ENCODE results near the gene ARHGAP18. TPM values are rescaled to one million over a fixed set of nuclear protein-coding genes. Genes with fewer than 3 reads are reported as not detected.

ARHGAP18 gene
- total and polyA plus RNA-seq, 2 of the 13 experiments (the other 11 are each of a cell fraction or from before 2014, with no cell fraction given): 58.2 to 115 TPM

- no peak for TF ChIP-seq SNAPC4 (CRISPR knock-in tag; IDR thresholded peaks at IDR 0.05)
- no peak for TF ChIP-seq KDM2A (CRISPR knock-in tag; IDR thresholded peaks at IDR 0.05; ENCODE audit: borderline replicate concordance, low read depth)
Measured at GRCh38 chr6:129655334-129655733, 54.6 kb downstream of the ARHGAP18 start (continued).

GRCh38 chr6:129653746-129654145 lies 56.2 kb downstream of the ARHGAP18 start:
- 83% methylated on average over 2 of the region's 2 CpGs for WGBS (ENCODE audit: low lambda C conversion rate)
- DNase-seq (ENCODE audit: low spot score): no peak
- H2AFZ ChIP-seq (ENCODE audit: low read length): no peak overlapping the region
- peak overlapping the region; percentile 18 for H3K27ac ChIP-seq (ENCODE audit: extremely low read length, insufficient read depth, low read length)
- peaks cover 89% of the 10 kb centered on the region for H3K4me1 ChIP-seq (ENCODE audit: insufficient read depth, low read length)
- ATAC-seq: peak; percentile 51
- no peak for FAIRE-seq
- H3K9me3 ChIP-seq (ENCODE audit: low read length): no peaks in the 10 kb centered on the region
- H3K9ac ChIP-seq (ENCODE audit: insufficient read depth, low read depth, low read length): no peak overlapping the region
- H3K4me3 ChIP-seq (replicated peaks in 1 of 3; ENCODE audit: insufficient read depth in 1 of 3, low read depth in 2 of 3, low read length in 3 of 3): no peak overlapping the region
- no peaks in the 10 kb centered on the region for H3K27me3 ChIP-seq (ENCODE audit: control insufficient read depth in 1 of 2, insufficient read depth in 2 of 2, low read length in 2 of 2)
- ChIA-PET POLR2A (interaction anchor here (1.3 to 1.7 kb wide), 3 partner anchors 9 to 56 kb away, joined by 3 to 10 read pairs (median 7); partner anchors contain the start of gene ARHGAP18), CTCF (ENCODE audit: low intra/inter-chr PET ratio, low total read pairs) (no interaction called here)
- intact Hi-C loops (cut with micrococcal nuclease; ENCODE audit: unreplicated experiment): no loop called here
- in situ Hi-C loops (cut with HindIII; ENCODE audit: extremely low pct_ligation_motif_present, low pct_unique_long_range_greater_than_20kb): no loop called here
- no peak overlapping the region for H3K4me2 ChIP-seq (ENCODE audit: low read depth, low read length)
- BruUV-seq (replicated peaks): no TSS peak
- peaks cover 91% of the 10 kb centered on the region for H3K79me2 ChIP-seq (ENCODE audit: insufficient read depth, low read length)
- H3K36me3 ChIP-seq (replicated peaks in 1 of 2; ENCODE audit: control insufficient read depth in 1 of 2, insufficient read depth in 2 of 2, low read length in 2 of 2): peaks cover 3 to 13% of the 10 kb centered on the region in 2 experiments; a peak in 3 of 5 replicates
- no peaks in the 10 kb centered on the region for H4K20me1 ChIP-seq (ENCODE audit: insufficient read depth, low read length)
- TF ChIP-seq ZNF614 (CRISPR knock-in tag; IDR thresholded peaks at IDR 0.05; ENCODE audit: borderline replicate concordance) (no peak), RORA (CRISPR knock-in tag; IDR thresholded peaks at IDR 0.05) (0 out of 2 replicates have a peak, but pooled peaks have one; percentile 25), DBP (CRISPR knock-in tag; IDR thresholded peaks at IDR 0.05; ENCODE audit: not compliant biosample characterization) (no peak), ZNF580 (CRISPR knock-in tag; IDR thresholded peaks at IDR 0.05; ENCODE audit: borderline replicate concordance, low read depth) (no peak), ZNF264 (CRISPR knock-in tag; IDR thresholded peaks at IDR 0.05) (no peak), PPARG (CRISPR knock-in tag; conservative IDR thresholded peaks at IDR 0.05) (no peak), SMARCC2 (IDR thresholded peaks at IDR 0.05) (no peak), ZMYM2 (CRISPR knock-in tag; IDR thresholded peaks at IDR 0.05) (peak; percentile 75; the same call in 1 of the 2 replicates), ZNF770 (CRISPR knock-in tag; IDR thresholded peaks at IDR 0.05) (peak; percentile 85), ZNF292 (CRISPR knock-in tag; IDR thresholded peaks at IDR 0.05; ENCODE audit: borderline replicate concordance, low read depth) (no peak), EZH2 (conservative IDR thresholded peaks at IDR 0.05; ENCODE audit: low read depth, low read length) (no peak)
